DMS53 treated with DMSO at 0.1 percent for 48 hours (cell line): Measurements from ENCODE around the gene SSH2.
"Not testable (repeated sequence)": the region's sequence is repeated elsewhere in the genome, so short reads cannot be mapped to it uniquely, and the experiment has no call there.

Experiments used
- DNase-seq: peaks from one replicate; lab custom pipeline; 2025; ENCODE audit not compliant: unreplicated experiment; lab: John Stamatoyannopoulos, UW

Gene SSH2

DNA sequence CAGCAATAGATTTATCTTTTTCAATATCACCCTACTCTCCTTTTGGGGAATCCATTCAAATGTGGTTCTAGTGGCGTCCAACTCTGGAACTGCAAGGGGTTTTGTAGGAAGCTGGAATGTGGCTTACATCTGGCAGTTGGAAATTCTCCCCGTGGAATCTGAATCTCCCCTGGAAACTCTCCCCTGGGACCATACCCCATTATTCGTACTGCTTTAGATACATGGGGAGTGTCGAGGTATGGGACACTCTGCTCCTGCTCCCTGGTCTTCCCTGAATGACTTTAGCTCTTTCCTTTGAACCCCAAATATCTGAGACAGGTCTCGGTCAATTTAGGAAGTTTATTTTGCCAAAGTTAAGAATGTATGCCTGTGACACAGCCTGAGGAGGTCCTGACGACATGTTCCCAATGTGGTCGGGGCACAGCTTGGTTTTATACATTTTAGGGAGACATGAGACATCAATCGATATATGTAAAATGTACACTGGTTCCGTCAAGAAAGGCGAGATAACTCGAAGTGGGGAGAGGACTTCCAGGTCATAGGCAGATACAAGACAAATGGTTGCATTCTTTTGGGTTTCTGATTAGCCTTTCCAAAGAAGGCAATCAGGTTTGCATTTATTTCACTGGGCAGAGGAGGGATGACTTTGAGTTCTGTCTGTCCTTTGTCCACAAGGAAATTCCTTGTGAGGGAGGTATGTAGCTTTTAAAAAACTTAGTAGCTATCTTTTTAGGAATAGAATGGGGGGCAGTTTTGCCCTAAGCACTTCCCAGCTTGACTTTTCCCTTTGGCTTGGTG lies 218.2 kb downstream of the SSH2 start:
- DNase-seq, result no peak

- DNase-seq, result no peak
Measured at GRCh38 chr17:29710891-29711418, 219.1 kb downstream of the SSH2 start.

GRCh38 chr17:29710520-29710884 lies 219.5 kb downstream of the SSH2 start:
- DNase-seq, result no peak

DNA sequence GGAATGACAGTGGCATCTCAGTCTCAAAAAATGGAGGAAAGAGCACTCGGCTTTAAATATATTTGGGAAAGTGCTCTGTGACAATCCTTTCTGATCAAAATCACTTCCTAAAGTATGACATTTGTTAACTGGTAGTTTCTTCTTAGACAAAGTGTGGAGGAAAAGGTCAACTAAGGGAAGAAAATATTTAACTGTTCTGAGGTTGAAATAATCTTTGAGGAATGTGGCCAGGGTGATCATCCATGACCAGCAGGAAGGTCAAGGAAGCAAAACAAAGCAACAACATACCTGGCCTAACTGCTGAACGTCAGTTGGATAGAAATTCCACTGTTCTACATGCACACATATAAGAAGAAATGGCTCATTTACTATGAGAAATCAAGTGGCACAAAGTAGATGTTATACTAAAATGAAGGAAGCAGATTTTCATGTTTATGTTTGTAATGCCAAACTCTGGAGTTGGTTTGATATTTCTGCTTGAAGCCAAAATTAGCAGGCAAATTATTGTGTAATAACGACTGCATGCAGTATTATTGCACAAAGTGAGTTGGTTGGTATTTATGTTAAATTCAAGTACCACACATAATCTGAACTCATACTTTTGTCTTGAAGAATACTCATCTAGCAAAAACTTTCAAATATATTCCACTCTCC lies 220.0 kb downstream of the SSH2 start:
- DNase-seq, result no peak

- DNase-seq, result no peak
Measured at GRCh38 chr17:29707212-29707571, 222.8 kb downstream of the SSH2 start.

DNA sequence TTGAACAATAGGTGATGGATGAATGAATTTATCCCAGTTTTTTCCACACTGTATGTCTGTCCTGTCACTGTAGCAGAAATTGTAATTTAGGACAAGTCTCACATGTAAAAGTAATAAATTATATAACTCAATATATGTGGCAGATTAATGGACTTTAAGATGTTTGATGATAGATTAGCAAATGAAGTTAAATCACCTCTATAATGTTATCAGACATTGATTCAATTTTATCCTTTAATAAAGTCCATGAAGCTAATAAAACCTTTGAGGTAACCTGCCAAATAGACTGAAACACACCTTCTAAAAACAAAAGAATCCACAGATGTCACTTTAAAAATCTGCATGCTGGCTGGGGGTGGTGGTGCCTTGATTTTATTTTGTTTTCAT lies 224.0 kb downstream of the SSH2 start:
- no peak for DNase-seq

- no peak for DNase-seq
Measured at GRCh38 chr17:29705386-29705785, 224.6 kb downstream of the SSH2 start.

DNA sequence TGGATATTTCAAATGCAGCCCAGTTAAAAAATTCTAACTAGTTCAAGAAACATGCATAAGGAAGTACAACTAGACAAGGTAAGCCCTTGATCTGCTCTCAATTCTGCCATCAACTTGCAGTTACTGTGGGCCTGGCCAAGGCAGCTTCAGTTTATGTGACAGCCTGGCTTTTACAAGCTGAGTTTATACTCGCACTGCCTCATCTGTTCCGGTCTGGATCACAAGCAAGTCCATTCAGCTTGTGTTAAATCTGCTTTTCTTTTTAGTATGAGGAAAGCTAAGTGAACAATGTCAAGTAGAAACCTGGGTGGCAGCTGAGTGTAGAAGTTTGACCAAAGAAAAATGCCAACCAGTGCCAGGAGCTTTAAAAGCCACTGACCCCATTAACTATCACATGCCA lies 230.7 kb downstream of the SSH2 start:
- no peak for DNase-seq

DNA sequence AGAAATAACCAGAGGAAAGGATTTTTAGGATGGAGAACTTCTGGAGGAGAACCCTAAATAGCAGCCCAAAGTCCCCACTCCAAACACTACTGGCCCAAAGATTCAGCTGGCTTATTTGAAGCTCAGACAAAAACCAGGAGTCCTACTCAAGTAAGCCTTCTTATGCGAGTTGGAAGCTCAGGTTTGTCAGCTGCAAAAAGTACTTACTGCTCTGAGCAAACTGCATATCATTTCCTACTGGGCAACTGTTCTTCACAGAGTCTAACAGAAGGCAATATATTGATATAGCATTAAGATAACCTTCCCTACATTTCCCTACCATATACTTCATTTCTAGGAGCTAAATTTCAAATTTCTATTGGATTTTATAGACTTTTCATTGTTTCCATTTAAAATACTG lies 231.2 kb downstream of the SSH2 start:
- DNase-seq, result no peak

- DNase-seq, result no peak
Measured at GRCh38 chr17:29698019-29698777, 231.8 kb downstream of the SSH2 start.

GRCh38 chr17:29697371-29697770 lies 232.7 kb downstream of the SSH2 start:
- DNase-seq, result no peak

DNA sequence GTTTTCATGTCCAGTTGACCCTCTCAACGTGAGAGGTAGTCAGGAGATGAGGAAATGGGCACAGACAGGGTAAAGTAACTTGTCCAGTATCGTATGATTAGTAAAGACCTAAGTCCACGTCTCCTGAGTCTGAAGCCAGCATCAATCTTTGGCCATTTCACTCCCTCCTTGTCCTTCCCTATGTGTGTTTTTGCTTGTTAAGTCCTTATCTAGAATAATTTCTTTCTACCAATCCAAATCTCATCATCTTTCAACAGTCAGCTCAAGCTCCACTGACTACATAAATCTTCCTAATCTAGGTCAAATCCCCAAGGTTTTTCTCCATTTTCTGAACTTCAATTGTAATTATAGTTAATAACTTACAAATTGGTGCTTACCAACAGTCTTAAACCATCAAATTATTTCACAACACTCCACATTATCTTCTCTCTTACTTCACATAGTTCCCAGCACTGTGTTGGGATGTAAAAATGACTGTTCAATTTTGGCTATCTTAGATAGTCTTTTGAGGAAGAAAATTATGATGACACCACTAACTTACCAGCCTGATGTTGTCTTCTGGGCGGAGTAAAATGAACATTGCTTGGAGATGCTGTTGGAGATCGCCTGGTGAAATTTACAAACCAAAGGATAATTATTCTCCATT lies 235.0 kb downstream of the SSH2 start:
- DNase-seq, result no peak

- DNase-seq, result no peak
Measured at GRCh38 chr17:29693751-29694150, 236.3 kb downstream of the SSH2 start.

- no peak for DNase-seq
Measured at GRCh38 chr17:29687596-29687995, 242.4 kb downstream of the SSH2 start.

DNA sequence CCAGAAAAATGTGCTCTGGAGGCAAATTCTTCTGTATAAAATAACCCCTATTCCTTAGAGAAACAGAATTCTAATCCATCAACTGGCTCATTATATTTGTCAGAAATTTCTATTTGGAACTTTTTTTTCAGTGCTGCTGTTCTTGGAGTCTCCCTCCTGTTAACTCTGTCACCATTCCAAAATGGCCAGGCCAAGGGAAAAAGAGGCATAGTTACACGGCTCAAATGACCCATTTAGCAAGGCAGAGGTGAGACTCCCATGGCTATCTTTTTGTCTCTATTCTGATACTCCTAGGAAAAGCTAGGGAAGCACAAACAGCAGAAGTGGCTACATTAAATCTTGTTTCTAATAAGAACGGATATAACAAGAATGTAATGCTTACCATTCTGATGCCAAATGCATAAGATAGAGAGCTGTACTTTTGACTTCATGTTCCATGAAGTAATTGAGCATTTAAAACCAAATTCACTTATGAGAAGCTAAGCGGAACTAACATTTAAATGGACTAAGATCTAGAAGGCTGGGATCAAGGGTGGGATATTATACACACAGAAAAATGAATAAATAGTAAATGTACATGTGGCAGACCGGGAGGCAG lies 242.9 kb downstream of the SSH2 start:
- DNase-seq, result no peak

GRCh38 chr17:29683481-29683880 lies 246.5 kb downstream of the SSH2 start:
- no peak for DNase-seq

DNA sequence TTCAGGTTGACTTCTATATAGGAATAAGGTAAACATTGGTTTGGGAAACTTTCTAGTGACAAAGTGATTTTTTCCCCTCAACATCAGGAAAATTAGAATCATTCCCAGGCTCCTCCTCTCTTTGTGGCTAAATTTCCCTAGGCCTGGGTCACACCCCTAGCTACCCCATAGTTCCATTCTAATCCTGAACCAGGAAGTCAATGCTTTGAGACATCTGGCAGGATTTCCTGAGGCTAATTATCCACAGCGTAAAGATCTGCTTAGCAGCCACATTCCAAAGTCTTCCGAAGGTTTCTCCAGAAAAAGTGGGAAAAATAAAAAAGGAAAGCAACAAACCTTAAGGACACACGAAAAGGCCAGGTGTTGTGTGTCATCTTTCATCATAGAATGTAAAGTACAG lies 247.0 kb downstream of the SSH2 start:
- DNase-seq, result no peak

DNA sequence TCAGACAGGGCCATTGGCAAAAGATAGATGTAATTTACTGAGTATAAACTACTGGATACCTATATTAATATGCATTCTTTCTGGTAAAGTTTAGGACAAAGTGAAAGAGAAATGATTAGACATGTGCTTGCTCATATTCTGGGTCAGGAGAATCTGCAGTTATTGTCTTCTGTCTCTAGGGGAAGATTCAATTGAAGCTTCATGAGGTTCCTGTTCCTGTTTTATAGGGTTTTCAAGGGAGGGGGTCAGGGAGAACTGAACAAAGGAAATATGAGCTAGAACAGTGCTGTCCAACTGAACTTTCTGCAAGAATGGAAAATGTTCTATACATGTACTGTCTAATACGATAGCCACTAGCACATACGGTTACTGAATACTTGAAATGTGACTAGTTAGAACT lies 248.0 kb downstream of the SSH2 start:
- DNase-seq, result no peak

DNA sequence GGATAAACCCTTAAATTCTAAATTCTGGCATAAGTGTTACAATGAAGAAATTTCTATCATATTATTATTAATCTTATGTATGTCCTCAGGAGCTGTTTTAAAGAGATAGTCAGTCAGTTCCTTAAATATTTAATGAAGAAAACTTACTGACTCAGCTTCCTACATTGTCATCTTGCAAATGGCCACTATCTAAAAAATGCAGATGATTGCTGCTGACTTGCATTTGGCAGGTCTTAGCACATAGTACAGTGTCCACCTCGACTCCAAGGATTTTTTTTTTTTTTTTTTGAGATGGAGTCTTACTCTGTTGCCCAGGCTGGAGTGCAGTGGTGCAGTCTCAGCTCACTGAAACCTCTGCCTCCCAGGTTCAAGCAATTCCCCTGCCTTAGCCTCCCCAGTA lies 252.2 kb downstream of the SSH2 start:
- DNase-seq, result no peak

GRCh38 chr17:29677221-29677791 lies 252.7 kb downstream of the SSH2 start:
- no peak for DNase-seq

- not testable (repeated sequence) for DNase-seq
Measured at GRCh38 chr17:29675961-29676360, 254.1 kb downstream of the SSH2 start.
